A549 (cell line): ENCODE data around the gene PLXNA1. TPM values are rescaled to one million over a fixed set of nuclear protein-coding genes. Genes with fewer than 3 reads are reported as not detected.

Experiments used
- ATAC-seq, 2 experiments: fragments of 200-7000 bp in 1 of 2; fragments of >200 bp in 1 of 2; cut with Nextera tagmentation in 1 of 2; cut with Tn5 transposase in 1 of 2; 3 replicates each; pipeline versions ENCODE4 v1.8.0 to v1.9.1; 2018 to 2020; ENCODE audit warnings: mild to moderate bottlenecking in 1 of 2, moderate library complexity in 1 of 2
- CTCF ChIA-PET: fragments of 300-600 bp; sonication (Branson Sonifier 250); formaldehyde crosslinking; extraction: SDS; loops from one replicate; lab custom pipeline; 2021; ENCODE audit warnings: antibody characterized with exemption, inconsistent platforms; lab: Yijun Ruan, JAX
- POLR2A ChIA-PET: fragments of 350-600 bp; formaldehyde crosslinking; extraction: SDS; loops from one replicate; lab custom pipeline; 2021; ENCODE audit warnings: antibody characterized with exemption, inconsistent platforms; lab: Yijun Ruan, JAX
- DNase-seq, 2 experiments: peaks; one replicate each; pipeline versions ENCODE4 v3.0.0 to v3.0.0-alpha.2; 2011 to 2016; ENCODE audit warnings: low read depth in 1 of 2, low spot score in 1 of 2
- FAIRE-seq: peaks from 2 replicates; lab custom pipeline; 2011; peaks lifted over from hg19 to GRCh38; lab: Jason Lieb, UNC
- H3K27ac ChIP-seq, 2 experiments: fragments of >200 bp; sonication (Bioruptor Twin); formaldehyde crosslinking; 3 replicates each; pipeline ENCODE4 v1.5.1; 2016 to 2017
- H3K4me1 ChIP-seq: fragments of >200 bp; sonication (Bioruptor Twin); formaldehyde crosslinking; 3 replicates; pipeline ENCODE4 v1.6.1; 2016
- H3K4me2 ChIP-seq: fragments of >200 bp; sonication (Bioruptor Twin); formaldehyde crosslinking; 3 replicates; pipeline ENCODE4 v1.6.1; 2016
- H3K4me3 ChIP-seq: fragments of >200 bp; sonication (Bioruptor Twin); formaldehyde crosslinking; 3 replicates; pipeline ENCODE4 v1.5.1; 2016
- H3K9me3 ChIP-seq: fragments of >200 bp; sonication (Bioruptor Twin); formaldehyde crosslinking; 3 replicates; pipeline ENCODE4 v1.6.1; 2016
- CBX8 ChIP-seq: fragments of 200-600 bp; sonication (generic); IDR thresholded peaks from 2 replicates; pipeline ENCODE4 v1.6.1; 2016
- CEBPB ChIP-seq, 2 experiments: fragments of >200 bp in 1 of 2; sonication (Bioruptor Twin) in 1 of 2; formaldehyde crosslinking in 1 of 2; IDR thresholded peaks; 2 replicates each; pipeline ENCODE4 v1.6.1; 2012 to 2016
- E2F6 ChIP-seq: IDR thresholded peaks from 2 replicates; pipeline ENCODE4 v1.6.1; 2012; ENCODE audit warnings: low read depth, borderline replicate concordance
- ESRRA ChIP-seq: fragments of 150-350 bp; IDR thresholded peaks from 2 replicates; pipeline ENCODE4 v1.6.1; 2014; ENCODE audit warnings: mild to moderate bottlenecking, low read length, borderline replicate concordance
- FOSB ChIP-seq: fragments of 250-450 bp; sonication (Bioruptor Pico); IDR thresholded peaks from 2 replicates; pipeline ENCODE4 v1.5.0; 2020; ENCODE audit warnings: mild to moderate bottlenecking, moderate library complexity
- HDAC2 ChIP-seq: fragments of 200-600 bp; sonication (generic); IDR thresholded peaks from 2 replicates; pipeline ENCODE4 v1.6.1; 2016
- HOXB5 ChIP-seq: fragments of 250-450 bp; sonication (Bioruptor Pico); IDR thresholded peaks from 2 replicates; pipeline ENCODE4 v1.5.0; 2020; ENCODE audit warnings: mild to moderate bottlenecking, moderate library complexity
- JUN ChIP-seq, 2 experiments: fragments of >200 bp; sonication (Bioruptor Twin); formaldehyde crosslinking; IDR thresholded peaks; 2 replicates in 1 of 2; 3 replicates in 1 of 2; pipeline ENCODE4 v1.6.1; 2016 to 2017
- KDM1A ChIP-seq: fragments of 200-600 bp; sonication (generic); IDR thresholded peaks from 2 replicates; pipeline ENCODE4 v1.6.1; 2016; ENCODE audit warnings: low read depth, mild to moderate bottlenecking
- MAFK ChIP-seq: fragments of 450-650 bp; IDR thresholded peaks from 2 replicates; pipeline ENCODE4 v1.6.1; 2014; ENCODE audit not compliant: partially characterized antibody
- MAX ChIP-seq: IDR thresholded peaks from 2 replicates; pipeline ENCODE4 v1.6.1; 2012
- MAZ ChIP-seq: fragments of 150-350 bp; IDR thresholded peaks from 2 replicates; pipeline ENCODE4 v1.6.1; 2014; ENCODE audit warnings: antibody characterized with exemption, low read depth, low read length, borderline replicate concordance
- NFE2L2 ChIP-seq: fragments of 150-350 bp; conservative IDR thresholded peaks from 2 replicates; pipeline ENCODE4 v1.6.1; 2014; ENCODE audit warnings: low read length
- POLR2A ChIP-seq: IDR thresholded peaks from 2 replicates; pipeline ENCODE4 v1.6.1; 2012; ENCODE audit warnings: mild to moderate bottlenecking, low read length
- REST ChIP-seq: fragments of 200-600 bp; sonication (generic); IDR thresholded peaks from 2 replicates; pipeline ENCODE4 v1.6.1; 2016; ENCODE audit warnings: antibody characterized with exemption, mild to moderate bottlenecking, moderate library complexity
- SMC3 ChIP-seq: fragments of >200 bp; sonication (Bioruptor Twin); formaldehyde crosslinking; IDR thresholded peaks from 3 replicates; pipeline ENCODE4 v1.6.1; 2018; ENCODE audit warnings: inconsistent platforms
- SREBF2 ChIP-seq: fragments of 450-650 bp; IDR thresholded peaks from 2 replicates; pipeline ENCODE4 v1.6.1; 2014; ENCODE audit warnings: mild to moderate bottlenecking, moderate library complexity
- TP53 ChIP-seq: fragments of 250-450 bp; sonication (Bioruptor Pico); IDR thresholded peaks from 2 replicates; pipeline ENCODE4 v1.5.0; 2021; ENCODE audit warnings: mild to moderate bottlenecking, moderate library complexity
- USF2 ChIP-seq: fragments of 450-650 bp; IDR thresholded peaks from 2 replicates; pipeline ENCODE4 v1.6.1; 2014; ENCODE audit warnings: antibody characterized with exemption
- ZNF302 ChIP-seq: fragments of 250-450 bp; sonication (Bioruptor Pico); IDR thresholded peaks from 2 replicates; pipeline ENCODE4 v1.9.0; 2021; ENCODE audit warnings: inconsistent platforms, mild to moderate bottlenecking, moderate library complexity
- WGBS: methylation state at CpG from one replicate; pipeline ENCODE4 v1.1.6; 2017; ENCODE audit errors: missing lambda C conversion rate; 5-methylcytosine and 5-hydroxymethylcytosine counted together
- polyA plus RNA-seq, 4 experiments: library from polyadenylated mRNA; depleted of rRNA in 3 of 4; stranded (reverse); fragments of >200 nt; fragmentation: RNase III in 1 of 4; extraction: RNeasy Plus Mini Kit Qiagen cat#74134 plus additional on column Dnase treatment in 1 of 4; gene quantifications; 2 replicates in 3 of 4; 3 replicates in 1 of 4; pipeline ENCODE4 v1.2.3, GENCODE V29; 2011 to 2017

Gene PLXNA1
- polyA plus RNA-seq, 2 of the 4 experiments (the other 2 are of a cell fraction), result 9.1 to 16.3 TPM

GRCh38 chr3:126973814-126974213 is 9.1 kb upstream of the PLXNA1 start (continued):
- TF ChIP-seq REST, result no peak
- TF ChIP-seq E2F6, result no peak
- TF ChIP-seq, all 56 proteins: peak for 0

GRCh38 chr3:126974756-126975155 is 8.2 kb upstream of the PLXNA1 start:
- Histone ChIP-seq H3K4me2 (no peak overlapping the region), H3K4me3 (no peak overlapping the region), H3K4me1 (peaks cover 7% of the 10 kb centered on the region; the same call in 2 of the 3 replicates), H3K27ac (no peak overlapping the region), H3K9me3 (peaks cover 9% of the 10 kb centered on the region; the same call in 2 of the 3 replicates)
- TF ChIP-seq HOXB5 (CRISPR knock-in tag) (no peak), FOSB (CRISPR knock-in tag) (no peak), ZNF302 (no peak), JUN (IDR thresholded peaks at IDR 0.05) (no peak)
- no peak for ATAC-seq
- 4% methylated on average over 3 of the region's 3 CpGs for WGBS
- no peak for DNase-seq
- CTCF ChIA-PET, result interaction anchor here (0.8 to 1.1 kb wide), 2 partner anchors 41 to 232 kb away, joined by 3 read pairs; no protein-coding TSS in a partner anchor
- POLR2A ChIA-PET, result no interaction called here
- no peak for FAIRE-seq

GRCh38 chr3:126976906-126977305 is 6.0 kb upstream of the PLXNA1 start:
- no peak overlapping the region for H3K4me2 ChIP-seq
- FAIRE-seq (no peak), DNase-seq (no peak), ATAC-seq (no peak)
- POLR2A ChIA-PET, result no interaction called here
- CTCF ChIA-PET, result interaction anchor here (1.1 to 9.9 kb wide), 2 partner anchors 23 to 223 kb away, joined by 3 to 71 read pairs; no protein-coding TSS in a partner anchor
- H3K4me3 ChIP-seq, result no peak overlapping the region
- TF ChIP-seq HDAC2 (no peak), CEBPB (IDR thresholded peaks at IDR 0.05) (no peak), POLR2A (no peak), SREBF2 (no peak), JUN (IDR thresholded peaks at IDR 0.05) (no peak), MAFK (no peak), ESRRA (no peak), MAX (no peak), NFE2L2 (no peak), MAZ (no peak), HOXB5 (CRISPR knock-in tag) (no peak), KDM1A (no peak), USF2 (no peak), CBX8 (no peak), ZNF302 (no peak), SMC3 (no peak), TP53 (CRISPR knock-in tag) (no peak)
- TF ChIP-seq, all 56 proteins: peak for 0
- H3K4me1 ChIP-seq, result peaks cover 9% of the 10 kb centered on the region
- H3K9me3 ChIP-seq, result peaks cover 9% of the 10 kb centered on the region; the same call in 2 of the 3 replicates
- WGBS, result 84% methylated on average over 7 of the region's 7 CpGs
- no peak overlapping the region for H3K27ac ChIP-seq
